Thoracic aorta endothelial cell (primary cell): ENCODE data around the gene GPN3. TPM values are rescaled to one million over a fixed set of nuclear protein-coding genes. Genes with fewer than 3 reads are reported as not detected.

Source experiments
- small RNA-seq: library from RNA; depleted of rRNA; stranded (forward); fragments of <200 nt; gene quantifications from one replicate; pipeline ENCODE3, GENCODE V24; 2012
- total RNA-seq: library from RNA; depleted of rRNA; stranded (reverse); fragments of >200 nt; gene quantifications from 2 replicates; pipeline ENCODE4 v1.2.3, GENCODE V29; 2012

The GPN3 gene
- 31.0 and 35.4 TPM in 2 replicates for total RNA-seq

DNA sequence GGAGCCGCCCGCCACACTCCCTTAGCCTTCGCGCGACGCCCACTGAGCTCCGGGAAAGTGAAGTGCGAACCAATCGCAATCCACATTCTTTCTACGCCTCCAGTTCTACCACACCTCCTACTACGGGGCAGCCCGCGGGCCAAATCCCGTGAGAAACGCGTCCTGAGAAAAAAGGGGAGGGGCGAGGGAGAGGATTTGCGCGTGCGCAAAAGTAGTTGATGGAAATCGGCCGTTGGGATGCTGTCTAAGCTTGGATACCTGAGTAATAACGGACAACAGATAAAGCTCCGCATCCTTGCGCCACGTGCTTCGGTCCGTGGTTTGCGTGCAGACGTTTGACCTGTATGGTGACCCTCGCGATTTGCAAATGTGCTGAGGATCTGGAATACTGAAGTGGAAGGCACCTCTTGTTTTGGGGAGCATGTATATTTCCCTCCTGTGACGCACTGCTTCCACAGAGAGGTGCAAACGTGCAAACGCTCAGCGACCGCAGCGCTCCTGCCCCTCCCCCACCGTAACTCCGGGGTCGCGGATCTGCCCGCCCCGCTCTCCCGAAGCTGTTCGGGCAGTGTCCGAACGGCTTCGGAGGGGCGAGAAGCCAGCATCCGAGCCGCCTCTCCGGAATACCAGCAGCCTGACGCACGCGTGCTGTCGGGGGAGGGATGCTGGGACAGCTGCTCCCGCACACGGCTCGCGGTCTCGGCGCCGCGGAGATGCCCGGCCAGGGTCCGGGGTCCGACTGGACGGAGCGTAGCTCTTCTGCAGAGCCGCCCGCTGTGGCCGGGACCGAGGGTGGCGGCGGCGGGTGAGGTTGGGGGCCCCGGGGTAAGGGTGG lies at the start of gene GPN3, which contains the start of gene FAM216A:
GPN3 (minus strand) TSS at position 44 of the 835 bp plus-strand sequence. CDS start 54 bp downstream, outside the sequence.
FAM216A (plus strand) TSS at position 632 of the 835 bp plus-strand sequence; CDS start at position 663, 31 bp downstream.

DNA sequence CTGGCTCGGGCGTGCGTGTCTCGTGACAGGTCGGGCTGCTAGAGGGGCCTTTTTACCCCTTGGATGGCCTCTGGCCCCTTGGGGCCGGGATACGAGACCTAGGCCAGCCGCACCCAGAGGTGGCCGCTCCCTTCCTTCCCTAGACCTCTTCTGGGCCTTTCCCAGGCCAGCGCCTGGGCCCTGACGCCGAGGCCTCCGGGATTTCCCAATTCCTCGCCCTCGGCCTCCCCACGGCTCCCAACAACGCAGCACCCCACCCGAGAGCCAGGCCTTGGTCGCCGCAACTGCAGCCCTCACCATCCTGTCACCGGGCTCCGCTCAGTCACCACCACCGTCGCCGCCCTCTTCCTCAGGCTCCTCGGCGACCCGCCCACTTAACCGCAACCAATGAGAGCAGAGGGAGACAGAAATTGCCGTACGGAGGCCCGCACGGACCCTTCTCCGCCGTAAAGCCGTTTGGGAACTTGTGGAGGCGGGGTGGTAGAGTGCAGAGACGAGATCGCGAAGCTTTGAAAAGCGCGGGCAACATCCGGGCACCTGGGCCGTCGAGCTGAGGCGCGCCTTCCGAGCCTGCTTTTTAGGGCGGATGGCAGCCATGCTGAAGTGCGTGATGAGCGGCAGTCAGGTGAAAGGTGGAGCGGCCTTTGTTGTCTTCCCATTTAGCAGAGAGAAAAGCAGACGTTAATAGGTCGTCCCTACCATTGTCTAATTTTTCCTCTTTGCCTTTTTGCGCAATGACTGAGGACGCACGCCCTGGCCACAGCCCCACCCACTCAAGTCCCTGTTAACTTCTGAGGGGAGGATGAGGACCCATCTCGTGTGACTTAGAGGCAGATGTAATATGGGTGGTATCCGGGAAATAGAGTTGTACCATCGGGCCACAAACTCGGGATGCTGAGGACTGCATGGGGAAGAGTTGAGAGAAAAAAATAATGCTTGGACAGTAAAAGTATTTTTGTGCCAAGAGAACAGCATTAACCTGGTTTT lies 34.0 kb upstream of the GPN3 start, which contains the start of the genes RAD9B and VPS29:
RAD9B (plus strand) TSS at position 580 of the 987 bp plus-strand sequence; CDS start at position 587, 7 bp downstream.
VPS29 (minus strand) TSS at position 360 of the 987 bp plus-strand sequence; CDS start at position 300, 60 bp downstream.

DNA sequence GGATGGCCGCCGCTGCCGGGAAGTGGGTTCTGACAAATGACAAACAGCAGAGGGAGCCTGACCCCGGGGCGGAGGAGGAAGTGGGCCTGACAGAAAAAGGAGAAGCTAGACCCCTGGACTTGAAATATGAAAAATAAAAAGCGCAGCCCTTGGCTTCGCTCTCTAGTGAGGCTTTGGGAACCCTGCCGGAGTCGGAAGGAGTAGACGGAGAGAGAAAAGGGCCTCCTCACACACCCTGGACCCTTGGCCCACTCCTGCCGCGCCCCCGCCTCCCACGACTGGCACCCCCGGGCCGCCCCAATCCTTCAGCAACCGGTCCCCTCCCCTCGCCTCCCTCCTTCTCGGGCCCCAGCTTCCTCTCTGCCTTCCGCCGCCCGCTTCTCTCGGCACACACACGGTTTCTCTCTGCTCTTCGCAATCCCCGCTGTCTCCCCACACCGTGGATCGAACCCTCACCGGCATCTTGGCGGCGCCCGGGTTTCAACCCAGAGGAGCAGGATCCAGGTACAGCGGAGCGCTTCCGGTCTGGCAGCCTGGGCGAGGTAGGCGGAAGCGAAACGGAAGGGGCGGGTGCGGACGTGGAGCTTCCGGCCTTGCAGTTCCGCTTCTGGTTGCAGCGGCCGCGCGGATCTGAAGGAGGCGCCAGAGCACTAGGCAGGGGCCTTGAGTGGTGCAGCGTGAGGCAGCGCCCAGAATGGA lies 18.1 kb downstream of the GPN3 start, which contains the start of gene ARPC3:
ARPC3 (minus strand) TSS at position 539 of the 699 bp plus-strand sequence; CDS start at position 462, 77 bp downstream.

DNA sequence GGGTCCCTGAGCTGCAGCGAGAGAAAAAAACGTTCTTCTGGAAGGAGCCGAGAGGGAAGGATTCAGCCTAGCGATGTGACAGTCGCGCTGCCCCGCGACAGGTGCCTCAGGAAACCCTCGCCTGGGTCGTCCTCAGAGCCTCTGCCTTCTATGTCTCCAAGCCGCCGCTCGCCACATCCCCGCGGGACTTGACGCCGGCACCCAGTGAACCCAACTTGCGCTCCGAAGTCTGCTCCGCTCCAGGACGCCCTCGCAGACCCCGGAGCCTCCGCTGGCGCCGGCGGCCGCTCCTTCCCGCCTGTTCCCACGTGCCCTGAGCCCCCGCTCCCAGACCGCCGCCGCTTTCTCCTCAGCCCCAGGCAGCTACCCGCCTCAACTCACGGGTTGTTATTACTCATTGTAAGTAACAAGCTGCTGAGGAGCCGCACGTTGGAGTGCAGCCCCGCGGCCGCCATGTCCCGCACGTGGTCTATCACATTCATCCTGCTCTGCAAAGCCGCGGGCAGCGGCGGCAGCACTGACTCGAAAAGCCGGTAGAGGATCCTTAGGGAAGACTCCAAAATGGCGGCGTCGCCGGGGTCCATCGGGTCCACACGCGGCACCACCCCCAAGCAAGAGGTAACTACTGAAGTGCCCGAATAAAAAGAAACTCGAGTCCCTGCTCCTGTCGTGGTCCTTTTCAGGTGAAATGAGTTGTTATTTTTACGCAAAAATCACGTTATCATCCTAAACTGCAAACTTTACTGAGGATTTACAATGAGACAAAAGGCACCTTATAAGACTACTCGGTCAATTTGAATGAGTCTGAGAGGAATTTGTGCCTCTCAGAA lies 64.7 kb downstream of the GPN3 start, which contains the start of gene ANAPC7:
ANAPC7 (minus strand) TSS at position 563 of the 830 bp plus-strand sequence; CDS start at position 482, 81 bp downstream.

Small RNA genes lying within 50 kb of the gene (small RNA-seq; reads per million reads assigned to genes)
- not detected for gene RF00278

Other genes starting within 250 kb of the GPN3 start
- gene ATP2A2, start 187.0 kb downstream of the GPN3 start, total RNA-seq, result 223 and 224 TPM in 2 replicates
- gene ANAPC7, start 64.5 kb downstream of the GPN3 start, total RNA-seq, result 72.1 and 75.9 TPM in 2 replicates
- 461 and 652 TPM in 2 replicates for gene ARPC3, start 17.9 kb downstream of the GPN3 start, total RNA-seq
- gene FAM216A, start 588 bp upstream of the GPN3 start, total RNA-seq, result 16.5 and 20.2 TPM in 2 replicates
- 116 and 141 TPM in 2 replicates for gene VPS29, start 33.9 kb upstream of the GPN3 start, total RNA-seq
- 0.36 and 1.2 TPM in 2 replicates for gene RAD9B, start 34.1 kb upstream of the GPN3 start, total RNA-seq
- gene PPTC7, start 115.1 kb upstream of the GPN3 start, total RNA-seq, result 22.6 and 27.0 TPM in 2 replicates
- gene TCTN1, start 145.9 kb upstream of the GPN3 start, total RNA-seq, result 13.7 and 18.7 TPM in 2 replicates
- 3.1 and 4.7 TPM in 2 replicates for gene HVCN1, start 220.9 kb upstream of the GPN3 start, total RNA-seq